Upper lobe of left lung (tissue), 6 donors: ENCODE data around the gene GAPDHS. TPM values are rescaled to one million over a fixed set of nuclear protein-coding genes. Genes with fewer than 3 reads are reported as not detected.
A peak's percentile ranks its signal among the peaks of the same experiment; 100 is the strongest.

Experiments used
- ATAC-seq, 2 donors: fragments of 200-7000 bp; cut with Tn5 transposase; one replicate each; pipeline ENCODE4 v1.9.1; 2022; ENCODE audit warnings: mild to moderate bottlenecking in 2 of 2, moderate library complexity in 2 of 2; ENCODE audit not compliant: low FRiP score in 2 of 2
- DNase-seq, 2 donors: peaks; one replicate each; pipeline ENCODE4 v3.0.0-alpha.2; 2019 to 2020
- H3K27ac ChIP-seq, 4 donors: fragments of 200-600 bp; sonication (generic); one replicate each; pipeline ENCODE4 v1.5.1; 2016 to 2019
- H3K27me3 ChIP-seq, 4 donors: fragments of 200-600 bp; sonication (generic); one replicate each; pipeline ENCODE4 v1.5.1; 2017 to 2019
- H3K36me3 ChIP-seq, 4 donors: fragments of 200-600 bp; sonication (generic); one replicate each; pipeline ENCODE4 v1.5.1; 2016 to 2019
- H3K4me1 ChIP-seq, 4 donors: fragments of 200-600 bp; sonication (generic); one replicate each; pipeline ENCODE4 v1.5.1; 2018 to 2019
- H3K4me3 ChIP-seq, 4 donors: fragments of 200-600 bp; sonication (generic); one replicate each; pipeline ENCODE4 v1.5.1; 2017 to 2019; ENCODE audit warnings: mild to moderate bottlenecking in 2 of 4, moderate library complexity in 1 of 4
- H3K9me3 ChIP-seq, 4 donors: fragments of 200-600 bp; sonication (generic); one replicate each; pipeline ENCODE4 v1.5.1; 2018 to 2019
- CTCF ChIP-seq, 6 experiments: fragments of 450-650 bp in 4 of 6; fragments of 200-600 bp in 2 of 6; sonication (generic) in 2 of 6; IDR thresholded peaks; one replicate each; pipeline ENCODE4 v1.5.1; 2016 to 2019; ENCODE audit warnings: antibody characterized with exemption in 6 of 6
- EP300 ChIP-seq, 4 donors: sonication (generic); formaldehyde crosslinking; IDR thresholded peaks; one replicate each; pipeline ENCODE4 v1.5.1; 2017; ENCODE audit warnings: antibody characterized with exemption in 4 of 4, control low read depth in 2 of 4
- POLR2A ChIP-seq, 4 donors: fragments of 450-650 bp; IDR thresholded peaks; one replicate each; pipeline ENCODE4 v1.5.1; 2016 to 2017; ENCODE audit warnings: antibody characterized with exemption in 4 of 4, mild to moderate bottlenecking in 2 of 4
- POLR2AphosphoS5 ChIP-seq, 2 donors: sonication (generic); formaldehyde crosslinking; IDR thresholded peaks; one replicate each; pipeline ENCODE4 v1.5.1; 2017; ENCODE audit warnings: antibody characterized with exemption in 2 of 2
- whole genome bisulfite sequencing, 2 donors: methylation state at CpG; one replicate each; pipeline ENCODE4 v1.1.5; 2017 to 2018; 5-methylcytosine and 5-hydroxymethylcytosine counted together
- total RNA-seq, 6 donors: library from RNA; depleted of rRNA in 4 of 6; stranded (reverse); fragments of >200 nt in 4 of 6; gene quantifications; one replicate each; pipeline versions ENCODE4 v1.1.0 to v1.2.1, GENCODE V29; 2016 to 2021
- donor health status: DM: no; HTN: no; CAD: no; lungs with moderate emphysema.
- donor health status: DM: no; HTN: yes; CAD: no; lungs with severe emphysema.

The GAPDHS gene
- total RNA-seq, 6 donors from 2014 or later, result not detected

GRCh38 chr19:35495107-35496064 is 37.9 kb upstream of the GAPDHS start:
- H3K9me3 ChIP-seq, result no peaks in the 10 kb centered on the region
- DNase-seq (peak; percentile 69 to 77), ATAC-seq (peak; percentile 90 to 96)
- TF ChIP-seq POLR2AphosphoS5 (IDR thresholded peaks at IDR 0.05), result no peak
- no peak for TF ChIP-seq EP300 (IDR thresholded peaks at IDR 0.05)
- peak; percentile 95 to 100 (median 98) for TF ChIP-seq CTCF (IDR thresholded peaks at IDR 0.05)
- TF ChIP-seq POLR2A (IDR thresholded peaks at IDR 0.05), result no peak
- H3K4me3 ChIP-seq, result no peak overlapping the region
- H3K36me3 ChIP-seq, result peaks cover 0 to 2% (median 0%) of the 10 kb centered on the region in 4 donors
- no peaks in the 10 kb centered on the region for H3K27me3 ChIP-seq
- 25 to 48% methylated on average over 11 to 23 of the region's 30 CpGs for WGBS, 2 donors
- H3K4me1 ChIP-seq, result peaks cover 5 to 8% (median 6%) of the 10 kb centered on the region in 4 donors
- H3K27ac ChIP-seq, result no peak overlapping the region

- TF ChIP-seq POLR2AphosphoS5 (IDR thresholded peaks at IDR 0.05) (no peak), EP300 (IDR thresholded peaks at IDR 0.05) (no peak), CTCF (IDR thresholded peaks at IDR 0.05) (no peak), POLR2A (IDR thresholded peaks at IDR 0.05) (no peak)
- Histone ChIP-seq H3K36me3 (peaks cover 0 to 2% (median 0%) of the 10 kb centered on the region in 4 donors), H3K4me1 (peaks cover 5 to 8% (median 6%) of the 10 kb centered on the region in 4 donors), H3K4me3 (no peak overlapping the region), H3K27me3 (no peaks in the 10 kb centered on the region), H3K9me3 (no peaks in the 10 kb centered on the region), H3K27ac (no peak overlapping the region)
- 77 to 87% methylated on average over 14 of the region's 14 CpGs for WGBS, 2 donors
- peak in 1 of 2 donors; percentile 53 for DNase-seq
- no peak for ATAC-seq
Measured at GRCh38 chr19:35497406-35497805, 35.9 kb upstream of the GAPDHS start.

GRCh38 chr19:35498220-35498619 is 35.0 kb upstream of the GAPDHS start:
- no peak overlapping the region for H3K27ac ChIP-seq
- no peak for TF ChIP-seq CTCF (IDR thresholded peaks at IDR 0.05)
- H3K4me1 ChIP-seq, result peaks cover 5 to 8% (median 6%) of the 10 kb centered on the region in 4 donors
- no peak for DNase-seq
- no peak for ATAC-seq
- no peak overlapping the region for H3K4me3 ChIP-seq
- H3K36me3 ChIP-seq, result peaks cover 0 to 2% (median 0%) of the 10 kb centered on the region in 4 donors
- WGBS, 2 donors, result 84 to 91% methylated on average over 3 of the region's 3 CpGs
- H3K27me3 ChIP-seq, result no peaks in the 10 kb centered on the region
- no peaks in the 10 kb centered on the region for H3K9me3 ChIP-seq

- TF ChIP-seq POLR2A (IDR thresholded peaks at IDR 0.05) (no peak), CTCF (IDR thresholded peaks at IDR 0.05) (no peak)
- DNase-seq (no peak), ATAC-seq (no peak)
- H3K4me3 ChIP-seq, result no peak overlapping the region
- peaks cover 0 to 2% (median 0%) of the 10 kb centered on the region in 4 donors for H3K36me3 ChIP-seq
- H3K9me3 ChIP-seq, result no peaks in the 10 kb centered on the region
- peaks cover 5 to 8% (median 6%) of the 10 kb centered on the region in 4 donors for H3K4me1 ChIP-seq
- no peak overlapping the region for H3K27ac ChIP-seq
- H3K27me3 ChIP-seq, result no peaks in the 10 kb centered on the region
- WGBS, 2 donors, result 72 to 87% methylated on average over 8 to 9 of the region's 9 CpGs
Measured at GRCh38 chr19:35498984-35499527, 34.2 kb upstream of the GAPDHS start.
